IMR-90 (cell line): Measurements from ENCODE around the gene DRD4. TPM values are rescaled to one million over a fixed set of nuclear protein-coding genes. Genes with fewer than 3 reads are reported as not detected.
A peak's percentile ranks its signal among the peaks of the same experiment; 100 is the strongest.

ENCODE experiments used
- ATAC-seq: fragments of 200-7000 bp; cut with Tn5 transposase; 2 replicates; pipeline ENCODE4 v1.9.1; 2020; ENCODE audit warnings: low read depth, mild to moderate bottlenecking, moderate library complexity
- BruUV-seq: library from RNA; stranded (reverse); fragments of 400-500 nt; replicated peaks from 2 replicates; lab custom pipeline; 2021; lab: Mats Ljungman, UMichigan
- CTCF ChIA-PET: fragments of 300-600 bp; formaldehyde crosslinking; extraction: SDS; loops from one replicate; lab custom pipeline; 2021; ENCODE audit warnings: antibody characterized with exemption; lab: Yijun Ruan, JAX
- POLR2A ChIA-PET: fragments of 300-600 bp; sonication (Branson Sonifier 250); formaldehyde crosslinking; loops from one replicate; lab custom pipeline; 2022; ENCODE audit warnings: antibody characterized with exemption; ENCODE audit not compliant: unreplicated experiment; lab: Charles Lee
- DNase-seq: peaks from one replicate; pipeline ENCODE4 v3.0.0; 2013
- H2AFZ ChIP-seq: replicated peaks from 2 replicates; pipeline ENCODE3; 2013; ENCODE audit warnings: low read length, mild to moderate bottlenecking; ENCODE audit not compliant: poor library complexity
- H2AK5ac ChIP-seq: 2 replicates; pipeline ENCODE4 v1.6.1; 2013; ENCODE audit warnings: low read depth, low read length, inconsistent platforms
- H2AK9ac ChIP-seq: replicated peaks from 2 replicates; pipeline ENCODE3; 2013; ENCODE audit warnings: mild to moderate bottlenecking, low read depth, low read length, moderate library complexity; ENCODE audit not compliant: poor library complexity
- H2BK120ac ChIP-seq: 2 replicates; pipeline ENCODE4 v1.6.1; 2013; ENCODE audit warnings: low read depth, low read length, inconsistent platforms
- H2BK15ac ChIP-seq: 3 replicates; pipeline ENCODE4 v1.6.1; 2013; ENCODE audit warnings: low read depth, low read length, inconsistent platforms
- H2BK20ac ChIP-seq: 2 replicates; pipeline ENCODE4 v1.6.1; 2013; ENCODE audit warnings: low read depth, mild to moderate bottlenecking, inconsistent platforms, low read length, moderate library complexity
- H2BK5ac ChIP-seq: 2 replicates; pipeline ENCODE4 v1.6.1; 2013; ENCODE audit warnings: mild to moderate bottlenecking, low read depth, low read length, inconsistent platforms; ENCODE audit not compliant: poor library complexity, severe bottlenecking
- H3K14ac ChIP-seq: replicated peaks from 2 replicates; pipeline ENCODE4 v1.6.1; 2013; ENCODE audit warnings: low read depth, low read length, inconsistent platforms
- H3K18ac ChIP-seq: 2 replicates; pipeline ENCODE4 v1.6.1; 2013; ENCODE audit warnings: low read depth, low read length, control low read depth
- H3K23ac ChIP-seq: 2 replicates; pipeline ENCODE4 v1.6.1; 2013; ENCODE audit warnings: low read depth, low read length, inconsistent platforms
- H3K27ac ChIP-seq: 2 replicates; pipeline ENCODE4 v1.5.1; 2013; ENCODE audit warnings: mild to moderate bottlenecking, control low read depth, low read length; ENCODE audit not compliant: insufficient read depth
- H3K27me3 ChIP-seq: 2 replicates; pipeline ENCODE4 v1.6.1; 2013; ENCODE audit warnings: low read length; ENCODE audit not compliant: control insufficient read depth, insufficient read depth
- H3K36me3 ChIP-seq: 2 replicates; pipeline ENCODE4 v1.6.1; 2013; ENCODE audit warnings: low read length, mixed read lengths; ENCODE audit not compliant: control insufficient read depth, insufficient read depth
- H3K4ac ChIP-seq: 2 replicates; pipeline ENCODE4 v1.6.1; 2013; ENCODE audit warnings: low read depth, low read length, inconsistent platforms
- H3K4me1 ChIP-seq: 2 replicates; pipeline ENCODE4 v1.6.1; 2013; ENCODE audit warnings: low read length, mixed read lengths; ENCODE audit not compliant: control insufficient read depth, insufficient read depth
- H3K4me2 ChIP-seq: 2 replicates; pipeline ENCODE4 v1.6.1; 2013; ENCODE audit warnings: low read depth, mild to moderate bottlenecking, control low read depth, low read length, moderate library complexity
- H3K4me3 ChIP-seq: 2 replicates; pipeline ENCODE4 v1.5.1; 2013; ENCODE audit warnings: low read depth, mild to moderate bottlenecking, control low read depth, low read length, moderate library complexity; ENCODE audit not compliant: insufficient read depth
- H3K56ac ChIP-seq: 2 replicates; pipeline ENCODE4 v1.6.1; 2013; ENCODE audit warnings: low read length, inconsistent platforms; ENCODE audit not compliant: insufficient read depth; ENCODE audit errors: extremely low read depth
- H3K79me1 ChIP-seq, 2 experiments: 2 replicates each; pipeline ENCODE4 v1.6.1; 2013; ENCODE audit warnings: low read length in 2 of 2, inconsistent platforms in 1 of 2, low read depth in 1 of 2
- H3K9ac ChIP-seq: 2 replicates; pipeline ENCODE4 v1.6.1; 2013; ENCODE audit warnings: low read depth, low read length, control low read depth
- H3K9me1 ChIP-seq: 2 replicates; pipeline ENCODE4 v1.6.1; 2013; ENCODE audit warnings: low read length, inconsistent platforms; ENCODE audit not compliant: insufficient read depth
- H3K9me3 ChIP-seq: 2 replicates; pipeline ENCODE4 v1.6.1; 2013; ENCODE audit warnings: low read length; ENCODE audit not compliant: control insufficient read depth, insufficient read depth
- H4K20me1 ChIP-seq: 2 replicates; pipeline ENCODE4 v1.6.1; 2013; ENCODE audit warnings: low read length, inconsistent platforms; ENCODE audit not compliant: insufficient read depth
- H4K5ac ChIP-seq: 2 replicates; pipeline ENCODE4 v1.6.1; 2013; ENCODE audit warnings: mild to moderate bottlenecking, low read depth, low read length, control low read depth
- H4K8ac ChIP-seq, 2 experiments: 2 replicates each; pipeline ENCODE4 v1.6.1; 2013; ENCODE audit warnings: low read depth in 2 of 2, low read length in 2 of 2, control low read depth in 1 of 2, inconsistent platforms in 1 of 2
- H4K91ac ChIP-seq: 2 replicates; pipeline ENCODE4 v1.6.1; 2013; ENCODE audit warnings: low read depth, low read length, inconsistent platforms; ENCODE audit not compliant: insufficient read depth
- BHLHE40 ChIP-seq: fragments of 150-350 bp; IDR thresholded peaks from 2 replicates; pipeline ENCODE4 v1.6.1; 2016; ENCODE audit warnings: mild to moderate bottlenecking, low read depth, low read length
- CEBPB ChIP-seq: IDR thresholded peaks from 2 replicates; pipeline ENCODE4 v1.6.1; 2012; ENCODE audit warnings: low read depth, low read length, improper control_type of control experiment
- CHD1 ChIP-seq: IDR thresholded peaks from 2 replicates; pipeline ENCODE4 v1.6.1; 2012; ENCODE audit warnings: low read depth, low read length, improper control_type of control experiment
- ELK1 ChIP-seq: fragments of 150-350 bp; IDR thresholded peaks from 2 replicates; pipeline ENCODE4 v1.6.1; 2016; ENCODE audit warnings: low read depth, mild to moderate bottlenecking, low read length, moderate library complexity, borderline replicate concordance
- FOS ChIP-seq: fragments of 150-350 bp; IDR thresholded peaks from 2 replicates; pipeline ENCODE4 v1.6.1; 2016; ENCODE audit warnings: low read depth, low read length
- MAFK ChIP-seq: IDR thresholded peaks from 2 replicates; pipeline ENCODE4 v1.6.1; 2012; ENCODE audit warnings: low read depth, low read length, improper control_type of control experiment
- MAZ ChIP-seq: IDR thresholded peaks from 2 replicates; pipeline ENCODE4 v1.6.1; 2012; ENCODE audit warnings: low read depth, mild to moderate bottlenecking, low read length, improper control_type of control experiment, moderate library complexity, borderline replicate concordance
- MXI1 ChIP-seq: IDR thresholded peaks from 2 replicates; pipeline ENCODE4 v1.6.1; 2012; ENCODE audit warnings: low read depth, mild to moderate bottlenecking, low read length, moderate library complexity, borderline replicate concordance
- NFE2L2 ChIP-seq: fragments of 150-350 bp; IDR thresholded peaks from 2 replicates; pipeline ENCODE4 v1.6.1; 2016; ENCODE audit warnings: low read depth, mild to moderate bottlenecking, low read length
- POLR2A ChIP-seq: IDR thresholded peaks from 2 replicates; pipeline ENCODE4 v1.6.1; 2012; ENCODE audit warnings: mild to moderate bottlenecking, low read depth, low read length
- RAD21 ChIP-seq: IDR thresholded peaks from 2 replicates; pipeline ENCODE4 v1.6.1; 2012; ENCODE audit warnings: low read length, improper control_type of control experiment
- RCOR1 ChIP-seq: IDR thresholded peaks from 2 replicates; pipeline ENCODE4 v1.6.1; 2012; ENCODE audit warnings: mild to moderate bottlenecking, low read length, improper control_type of control experiment; ENCODE audit not compliant: insufficient replicate concordance
- RFX5 ChIP-seq: IDR thresholded peaks from 2 replicates; pipeline ENCODE4 v1.8.0; 2012; ENCODE audit warnings: low read depth, mild to moderate bottlenecking, low read length, moderate library complexity
- SMC3 ChIP-seq: fragments of 150-350 bp; IDR thresholded peaks from 2 replicates; pipeline ENCODE4 v1.6.1; 2016; ENCODE audit warnings: low read depth, mild to moderate bottlenecking, antibody characterized with exemption, low read length, moderate library complexity
- WGBS, 2 experiments: methylation state at CpG; one replicate each; pipeline versions ENCODE4 v1.1.5 to v1.1.7; 2013; ENCODE audit warnings: missing lambda C conversion rate in 2 of 2; ENCODE audit not compliant: insufficient read length in 1 of 2; ENCODE audit errors: extremely low coverage in 2 of 2; 5-methylcytosine and 5-hydroxymethylcytosine counted together
- dilution Hi-C: fragments of 300-500 bp; cut with HindIII; formaldehyde crosslinking; loops from one replicate; pipeline ENCODE4 v1.14.3; 2018; ENCODE audit warnings: low sequenced_read_pairs; ENCODE audit not compliant: unreplicated experiment
- in situ Hi-C: fragments of 300-500 bp; cut with MboI; formaldehyde crosslinking; loops from 3 replicates; pipeline ENCODE4 v1.14.3; 2019; ENCODE audit warnings: low sequenced_read_pairs, inconsistent platforms, mixed read lengths
- intact Hi-C: fragments of 100-400 bp; cut with micrococcal nuclease; formaldehyde crosslinking; loops from 2 replicates; pipeline ENCODE4 v1.10.0; 2022
- polyA plus RNA-seq, 3 experiments: library from polyadenylated mRNA; depleted of rRNA; stranded (reverse); fragments of >200 nt; gene quantifications; 2 replicates each; pipeline ENCODE4 v1.2.3, GENCODE V29; 2012; ENCODE audit warnings: low replicate concordance in 1 of 3
- total RNA-seq: library from RNA; depleted of rRNA; stranded (reverse); fragments of >200 nt; gene quantifications from 2 replicates; pipeline ENCODE4 v1.2.3, GENCODE V29; 2012
- TF ChIP-seq, protein P1 (sequence below): conservative IDR thresholded peaks from 2 replicates; pipeline ENCODE4 v1.5.1; 2012; ENCODE audit warnings: mild to moderate bottlenecking, low read depth, low read length, improper control_type of control experiment

Gene DRD4
- total and polyA plus RNA-seq, 2 of the 4 experiments (the other 2 are of a cell fraction) = not detected

DNA sequence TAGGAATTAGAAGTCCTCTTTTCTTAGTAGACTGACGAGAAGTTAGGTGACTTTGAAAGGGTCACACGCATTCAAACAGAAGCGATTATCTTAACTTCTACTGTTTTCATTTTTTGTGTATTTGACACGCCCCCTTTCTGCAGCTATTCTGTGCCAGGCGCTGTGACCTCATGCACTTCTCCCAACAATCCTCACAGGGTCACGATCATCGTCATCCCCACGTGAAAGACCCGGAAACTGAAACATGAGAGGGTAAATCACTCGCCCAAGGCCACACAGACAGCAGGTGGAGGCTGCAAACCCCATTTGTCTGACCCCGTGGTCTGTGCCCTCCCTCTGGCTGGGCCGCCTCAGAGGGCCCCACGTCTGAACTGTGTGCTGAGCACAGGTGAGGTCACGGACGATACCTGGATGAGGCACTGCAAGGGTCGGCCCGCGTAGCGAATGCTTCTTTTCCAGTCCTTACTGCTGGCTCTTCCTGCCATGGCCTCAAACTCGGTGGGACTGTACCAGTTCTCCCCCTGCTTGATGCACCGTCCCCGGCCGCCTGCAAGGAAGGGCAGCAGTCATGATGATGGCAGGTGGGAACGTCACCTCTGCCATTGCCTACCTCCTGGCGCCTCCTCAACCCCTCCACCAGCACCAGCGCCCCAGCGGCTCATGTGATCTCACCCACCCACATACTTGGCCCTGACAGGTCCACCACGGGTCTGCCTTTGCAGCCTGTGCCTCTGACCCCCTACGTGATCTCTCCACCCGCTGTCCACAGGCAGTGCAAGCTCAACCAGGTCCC, 49.6 kb downstream of the DRD4 start:
- CTCF ChIA-PET = no interaction called here
- in situ Hi-C loops = no loop called here
- WGBS, 2 experiments = 92% methylated on average over 19 of the region's 30 CpGs; no CpG with 5 or more reads in 1 of the 2 experiments
- Histone ChIP-seq H4K91ac (no peak overlapping the region), H2AFZ (no peak overlapping the region), H2AK9ac (peak overlapping the region; percentile 55), H3K79me1 (peaks cover 7 to 29% of the 10 kb centered on the region in 2 experiments), H3K4me3 (no peak overlapping the region), H4K20me1 (peaks cover 10% of the 10 kb centered on the region), H3K9me3 (no peaks in the 10 kb centered on the region), H2AK5ac (no peak overlapping the region), H3K4me2 (no peak overlapping the region), H3K18ac (no peak overlapping the region), H3K4ac (no peak overlapping the region), H3K9ac (no peak overlapping the region), H2BK15ac (no peak overlapping the region), H3K27me3 (no peaks in the 10 kb centered on the region), H3K27ac (no peak overlapping the region), H3K14ac (no peak overlapping the region), H3K36me3 (peaks cover 56% of the 10 kb centered on the region), H3K56ac (no peak overlapping the region), H3K23ac (no peak overlapping the region), H4K5ac (no peak overlapping the region), H2BK5ac (no peak overlapping the region), H2BK120ac (no peak overlapping the region), H4K8ac (no peak overlapping the region), H3K9me1 (peaks cover 4% of the 10 kb centered on the region; the same call in 1 of the 2 replicates), H3K4me1 (no peaks in the 10 kb centered on the region), H2BK20ac (no peak overlapping the region)
- POLR2A ChIA-PET = no interaction called here
- dilution Hi-C loops = no loop called here
- BruUV-seq = no TSS peak
- DNase-seq (no peak), ATAC-seq (no peak)
- intact Hi-C loops = no loop called here
- TF ChIP-seq ELK1 (no peak), BHLHE40 (no peak), MAFK (no peak), RFX5 (no peak), POLR2A (no peak), MAZ (no peak), MXI1 (no peak), NFE2L2 (no peak), SMC3 (no peak), CEBPB (no peak), RAD21 (no peak), RCOR1 (no peak), CHD1 (no peak), FOS (no peak)
- TF ChIP-seq, protein P1, sequence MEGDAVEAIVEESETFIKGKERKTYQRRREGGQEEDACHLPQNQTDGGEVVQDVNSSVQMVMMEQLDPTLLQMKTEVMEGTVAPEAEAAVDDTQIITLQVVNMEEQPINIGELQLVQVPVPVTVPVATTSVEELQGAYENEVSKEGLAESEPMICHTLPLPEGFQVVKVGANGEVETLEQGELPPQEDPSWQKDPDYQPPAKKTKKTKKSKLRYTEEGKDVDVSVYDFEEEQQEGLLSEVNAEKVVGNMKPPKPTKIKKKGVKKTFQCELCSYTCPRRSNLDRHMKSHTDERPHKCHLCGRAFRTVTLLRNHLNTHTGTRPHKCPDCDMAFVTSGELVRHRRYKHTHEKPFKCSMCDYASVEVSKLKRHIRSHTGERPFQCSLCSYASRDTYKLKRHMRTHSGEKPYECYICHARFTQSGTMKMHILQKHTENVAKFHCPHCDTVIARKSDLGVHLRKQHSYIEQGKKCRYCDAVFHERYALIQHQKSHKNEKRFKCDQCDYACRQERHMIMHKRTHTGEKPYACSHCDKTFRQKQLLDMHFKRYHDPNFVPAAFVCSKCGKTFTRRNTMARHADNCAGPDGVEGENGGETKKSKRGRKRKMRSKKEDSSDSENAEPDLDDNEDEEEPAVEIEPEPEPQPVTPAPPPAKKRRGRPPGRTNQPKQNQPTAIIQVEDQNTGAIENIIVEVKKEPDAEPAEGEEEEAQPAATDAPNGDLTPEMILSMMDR = no peak
